Fibroblast of lung (primary cell): Measurements from ENCODE around the gene RCOR3.

Source experiments
- EZH2 ChIP-seq: IDR thresholded peaks from 2 replicates; pipeline ENCODE4 v1.5.1; 2012; ENCODE audit warnings: low read length, control low read depth, mild to moderate bottlenecking; ENCODE audit errors: missing control alignments
- TF ChIP-seq, protein P1 (sequence below), 2 donors: IDR thresholded peaks in 1 of 2; conservative IDR thresholded peaks in 1 of 2; 1 replicate in 1 of 2; 2 replicates in 1 of 2; pipeline ENCODE4 v1.5.1; 2011 to 2012; ENCODE audit warnings: low read length in 2 of 2, control low read depth in 1 of 2, inconsistent platforms in 1 of 2, low read depth in 1 of 2, mild to moderate bottlenecking in 1 of 2

DNA sequence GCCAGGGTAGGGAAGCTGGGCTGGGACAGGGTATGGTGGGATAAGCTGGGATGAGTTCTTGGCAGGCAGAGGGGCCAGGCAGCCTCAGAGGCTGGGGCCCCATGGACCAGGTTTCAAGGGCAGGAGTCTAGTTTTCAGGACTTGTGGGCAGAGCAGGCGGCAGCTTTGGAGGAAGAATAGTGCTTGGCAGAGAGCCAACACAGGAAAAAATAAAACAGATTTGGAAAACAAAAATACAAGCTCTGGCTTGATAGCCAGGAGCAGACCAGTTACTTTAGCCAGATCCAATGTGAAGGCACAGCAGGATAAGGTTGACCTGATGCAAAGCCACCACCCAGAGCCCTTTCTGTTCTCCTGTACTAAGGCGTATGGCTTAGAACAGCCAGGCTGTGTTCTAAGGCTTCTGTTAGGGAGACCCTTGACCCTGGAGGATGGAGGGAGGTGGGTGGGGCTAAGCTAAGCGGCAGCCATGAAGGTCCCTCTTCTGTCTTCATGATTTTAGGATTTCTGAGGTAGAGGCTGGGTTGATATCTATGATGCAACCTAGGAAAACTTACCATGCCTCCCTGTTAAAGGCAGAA is 73.0 kb downstream of the RCOR3 start:
- TF ChIP-seq, protein P1, sequence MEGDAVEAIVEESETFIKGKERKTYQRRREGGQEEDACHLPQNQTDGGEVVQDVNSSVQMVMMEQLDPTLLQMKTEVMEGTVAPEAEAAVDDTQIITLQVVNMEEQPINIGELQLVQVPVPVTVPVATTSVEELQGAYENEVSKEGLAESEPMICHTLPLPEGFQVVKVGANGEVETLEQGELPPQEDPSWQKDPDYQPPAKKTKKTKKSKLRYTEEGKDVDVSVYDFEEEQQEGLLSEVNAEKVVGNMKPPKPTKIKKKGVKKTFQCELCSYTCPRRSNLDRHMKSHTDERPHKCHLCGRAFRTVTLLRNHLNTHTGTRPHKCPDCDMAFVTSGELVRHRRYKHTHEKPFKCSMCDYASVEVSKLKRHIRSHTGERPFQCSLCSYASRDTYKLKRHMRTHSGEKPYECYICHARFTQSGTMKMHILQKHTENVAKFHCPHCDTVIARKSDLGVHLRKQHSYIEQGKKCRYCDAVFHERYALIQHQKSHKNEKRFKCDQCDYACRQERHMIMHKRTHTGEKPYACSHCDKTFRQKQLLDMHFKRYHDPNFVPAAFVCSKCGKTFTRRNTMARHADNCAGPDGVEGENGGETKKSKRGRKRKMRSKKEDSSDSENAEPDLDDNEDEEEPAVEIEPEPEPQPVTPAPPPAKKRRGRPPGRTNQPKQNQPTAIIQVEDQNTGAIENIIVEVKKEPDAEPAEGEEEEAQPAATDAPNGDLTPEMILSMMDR (conservative IDR thresholded peaks at IDR 0.05 in 1 of 2, IDR thresholded peaks at IDR 0.05 in 1 of 2; ENCODE audit: low read depth in 1 of 2, low read length in 2 of 2): no peak
- no peak for TF ChIP-seq EZH2
